ENCODE results near the gene VSTM2L. TPM values are rescaled to one million over a fixed set of nuclear protein-coding genes. Genes with fewer than 3 reads are reported as not detected.

VSTM2L gene
- polyA plus RNA-seq, 1 donor (not counting 4 experiments of a cell fraction or from before 2014, with no cell fraction given) = 0.75 TPM

DNA sequence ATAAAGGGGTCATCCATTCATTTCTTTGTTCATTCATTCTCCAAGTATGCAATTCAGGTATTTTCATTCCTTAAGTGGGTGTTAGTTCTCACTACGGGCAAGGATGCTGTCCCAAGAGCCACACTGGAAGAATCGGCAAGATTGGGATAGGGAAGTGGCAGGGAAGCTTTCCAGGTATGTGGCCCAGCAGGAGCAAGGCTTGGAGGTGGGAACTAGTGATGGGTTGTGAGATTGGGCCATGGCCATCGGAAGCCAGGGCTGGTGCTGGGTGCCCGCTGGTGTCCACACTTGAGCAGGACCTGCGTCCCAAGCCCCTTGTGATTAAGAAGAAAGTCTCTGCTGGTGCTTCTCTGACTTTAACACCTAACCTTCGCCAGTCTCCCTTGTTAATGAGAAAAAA, 15.1 kb downstream of the VSTM2L start:
- Histone ChIP-seq H4K20me1 (ENCODE audit: control insufficient read depth, extremely low read depth, insufficient read depth, low read length) (no peaks in the 10 kb centered on the region), H3K4me2 (ENCODE audit: control insufficient read depth, extremely low read depth, insufficient read depth, low read depth, low read length) (no peak overlapping the region), H3K4me1 (ENCODE audit: control insufficient read depth, extremely low read depth, insufficient read depth, low read length) (no peaks in the 10 kb centered on the region), H3K9ac (ENCODE audit: control insufficient read depth, extremely low read depth, insufficient read depth, low read length) (no peak overlapping the region), H3K27me3 (ENCODE audit: control insufficient read depth, extremely low read depth, insufficient read depth, low read length) (peaks cover 66% of the 10 kb centered on the region), H3K4me3 (ENCODE audit: control insufficient read depth in 2 of 3, extremely low read depth in 1 of 3, insufficient read depth in 2 of 3, low read depth in 1 of 3, low read length in 3 of 3) (no peak overlapping the region), H3K36me3 (ENCODE audit: control insufficient read depth in 2 of 2, extremely low read depth in 1 of 2, insufficient read depth in 2 of 2, low read length in 2 of 2) (no peaks in the 10 kb centered on the region), H2AFZ (ENCODE audit: control insufficient read depth, low read length) (no peak overlapping the region), H3K27ac (ENCODE audit: control insufficient read depth, insufficient read depth, low read length) (no peak overlapping the region), H3K9me3 (ENCODE audit: control insufficient read depth, low read depth, low read length) (no peaks in the 10 kb centered on the region), H3K79me2 (ENCODE audit: control insufficient read depth, insufficient read depth, low read length) (no peaks in the 10 kb centered on the region), H3K9me1 (ENCODE audit: control insufficient read depth, extremely low read depth, insufficient read depth, low read length) (no peaks in the 10 kb centered on the region)
- DNase-seq (ENCODE audit: low read depth, low spot score) = no peak
- no peak for FAIRE-seq
- dilution Hi-C loops (cut with MboI; ENCODE audit: extremely low pct_ligation_motif_present, low sequenced_read_pairs) = no loop called here
- TF ChIP-seq, protein P1, sequence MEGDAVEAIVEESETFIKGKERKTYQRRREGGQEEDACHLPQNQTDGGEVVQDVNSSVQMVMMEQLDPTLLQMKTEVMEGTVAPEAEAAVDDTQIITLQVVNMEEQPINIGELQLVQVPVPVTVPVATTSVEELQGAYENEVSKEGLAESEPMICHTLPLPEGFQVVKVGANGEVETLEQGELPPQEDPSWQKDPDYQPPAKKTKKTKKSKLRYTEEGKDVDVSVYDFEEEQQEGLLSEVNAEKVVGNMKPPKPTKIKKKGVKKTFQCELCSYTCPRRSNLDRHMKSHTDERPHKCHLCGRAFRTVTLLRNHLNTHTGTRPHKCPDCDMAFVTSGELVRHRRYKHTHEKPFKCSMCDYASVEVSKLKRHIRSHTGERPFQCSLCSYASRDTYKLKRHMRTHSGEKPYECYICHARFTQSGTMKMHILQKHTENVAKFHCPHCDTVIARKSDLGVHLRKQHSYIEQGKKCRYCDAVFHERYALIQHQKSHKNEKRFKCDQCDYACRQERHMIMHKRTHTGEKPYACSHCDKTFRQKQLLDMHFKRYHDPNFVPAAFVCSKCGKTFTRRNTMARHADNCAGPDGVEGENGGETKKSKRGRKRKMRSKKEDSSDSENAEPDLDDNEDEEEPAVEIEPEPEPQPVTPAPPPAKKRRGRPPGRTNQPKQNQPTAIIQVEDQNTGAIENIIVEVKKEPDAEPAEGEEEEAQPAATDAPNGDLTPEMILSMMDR (optimal IDR thresholded peaks at IDR 0.05 in 1 of 3, IDR thresholded peaks at IDR 0.05 in 1 of 3, conservative IDR thresholded peaks at IDR 0.05 in 1 of 3; ENCODE audit: extremely low read depth in 1 of 3, insufficient read depth in 2 of 3, low read length in 3 of 3) = no peak
- TF ChIP-seq EZH2 (IDR thresholded peaks at IDR 0.05; ENCODE audit: low read length) = no peak

DNA sequence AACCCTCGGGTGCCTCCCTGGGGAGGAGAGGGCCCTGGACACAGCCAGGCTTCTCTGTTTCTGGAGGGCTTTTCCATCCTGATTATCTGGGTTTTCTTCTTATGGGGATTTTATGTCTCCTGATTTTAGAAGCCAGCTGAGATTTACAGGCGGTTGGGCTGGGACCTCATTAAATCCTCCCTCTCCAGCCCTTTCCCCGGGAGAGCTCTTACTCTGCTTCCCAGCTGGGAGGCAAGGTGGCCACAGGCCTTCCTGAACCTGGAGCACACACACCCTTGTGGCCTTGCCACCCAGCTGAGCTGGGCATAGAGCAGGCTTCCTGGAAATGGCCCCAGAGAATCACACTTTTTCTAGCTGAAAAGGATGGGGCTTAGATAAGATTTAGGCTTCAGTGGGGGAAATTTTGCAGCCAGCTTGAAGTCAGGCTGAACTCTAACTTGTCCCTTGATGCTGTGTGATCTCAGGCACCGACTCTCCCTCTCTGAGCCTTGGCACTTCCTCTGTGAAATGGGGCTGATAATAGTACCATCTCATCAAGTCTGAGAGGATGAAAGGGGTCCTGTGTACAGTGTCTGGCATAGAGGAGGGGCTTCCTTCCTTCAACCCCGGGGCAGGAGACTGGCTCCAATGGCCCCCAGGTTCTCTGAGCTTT, 16.6 kb downstream of the VSTM2L start:
- Histone ChIP-seq H4K20me1 (ENCODE audit: control insufficient read depth, extremely low read depth, insufficient read depth, low read length) (no peaks in the 10 kb centered on the region), H2AFZ (ENCODE audit: control insufficient read depth, low read length) (no peak overlapping the region), H3K4me2 (ENCODE audit: control insufficient read depth, extremely low read depth, insufficient read depth, low read depth, low read length) (no peak overlapping the region), H3K9me1 (ENCODE audit: control insufficient read depth, extremely low read depth, insufficient read depth, low read length) (no peaks in the 10 kb centered on the region), H3K27me3 (ENCODE audit: control insufficient read depth, extremely low read depth, insufficient read depth, low read length) (peaks cover 52% of the 10 kb centered on the region), H3K9me3 (ENCODE audit: control insufficient read depth, low read depth, low read length) (no peaks in the 10 kb centered on the region), H3K36me3 (ENCODE audit: control insufficient read depth in 2 of 2, extremely low read depth in 1 of 2, insufficient read depth in 2 of 2, low read length in 2 of 2) (no peaks in the 10 kb centered on the region), H3K27ac (ENCODE audit: control insufficient read depth, insufficient read depth, low read length) (no peak overlapping the region), H3K79me2 (ENCODE audit: control insufficient read depth, insufficient read depth, low read length) (no peaks in the 10 kb centered on the region), H3K4me3 (ENCODE audit: control insufficient read depth in 2 of 3, extremely low read depth in 1 of 3, insufficient read depth in 2 of 3, low read depth in 1 of 3, low read length in 3 of 3) (no peak overlapping the region), H3K9ac (ENCODE audit: control insufficient read depth, extremely low read depth, insufficient read depth, low read length) (no peak overlapping the region), H3K4me1 (ENCODE audit: control insufficient read depth, extremely low read depth, insufficient read depth, low read length) (no peaks in the 10 kb centered on the region)
- FAIRE-seq (no peak), DNase-seq (ENCODE audit: low read depth, low spot score) (no peak)
- dilution Hi-C loops (cut with MboI; ENCODE audit: extremely low pct_ligation_motif_present, low sequenced_read_pairs) = no loop called here
- TF ChIP-seq EZH2 (IDR thresholded peaks at IDR 0.05; ENCODE audit: low read length) = no peak
- TF ChIP-seq, protein P1 (optimal IDR thresholded peaks at IDR 0.05 in 1 of 3, IDR thresholded peaks at IDR 0.05 in 1 of 3, conservative IDR thresholded peaks at IDR 0.05 in 1 of 3; ENCODE audit: extremely low read depth in 1 of 3, insufficient read depth in 2 of 3, low read length in 3 of 3) = no peak
